IPS DF 4.7 (cell line): ENCODE data around the gene FCGBP.
"Not testable (repeated sequence)": the region's sequence is repeated elsewhere in the genome, so short reads cannot be mapped to it uniquely, and the experiment has no call there.

Source experiments
- DNase-seq: peaks from one replicate; pipeline ENCODE4 v3.0.0-alpha.2; 2013; ENCODE audit warnings: low spot score; ENCODE audit errors: extremely low read depth

The FCGBP gene

DNA sequence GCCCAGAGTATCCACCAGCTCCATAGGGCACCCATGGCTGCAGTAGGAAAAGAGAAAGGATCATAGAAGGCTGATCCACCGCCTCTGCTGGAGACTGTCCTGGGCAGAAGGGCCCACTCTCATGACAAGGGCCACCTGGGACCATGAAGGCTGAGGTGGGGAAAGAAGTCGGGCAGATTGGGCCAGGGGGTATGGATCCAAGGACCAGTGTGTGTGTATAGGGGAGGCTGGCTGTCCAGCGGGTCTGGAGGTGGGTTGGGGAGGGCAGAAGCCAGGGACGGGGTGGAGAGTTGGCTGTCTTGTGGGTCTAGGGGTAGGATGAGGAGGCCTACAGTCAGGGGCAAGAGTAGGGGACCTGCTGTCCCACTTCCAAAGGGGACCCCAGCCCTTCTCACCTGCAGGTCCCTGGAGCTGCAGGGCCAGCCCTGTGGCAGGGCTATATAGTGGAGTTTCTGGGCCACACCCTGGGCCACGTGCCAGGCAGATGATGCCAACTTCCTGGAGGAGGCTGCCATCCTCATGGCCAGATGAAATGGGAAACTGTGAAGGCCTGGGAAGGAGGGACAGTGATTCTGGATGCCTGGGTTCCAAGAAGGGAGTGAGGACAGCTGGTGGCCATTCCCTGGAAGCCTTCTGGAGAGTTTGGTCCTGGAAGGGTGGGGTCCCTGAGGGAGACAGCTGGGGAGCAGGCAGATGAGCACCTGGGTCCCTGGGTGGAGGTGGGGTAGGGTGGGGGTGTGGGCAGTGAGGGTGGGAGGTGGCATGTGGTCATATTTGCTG is at the start of gene FCGBP:
Gene FCGBP, minus strand, starts transcription at position 51 of the 780 bp plus-strand sequence.
- DNase-seq: no peak

DNA sequence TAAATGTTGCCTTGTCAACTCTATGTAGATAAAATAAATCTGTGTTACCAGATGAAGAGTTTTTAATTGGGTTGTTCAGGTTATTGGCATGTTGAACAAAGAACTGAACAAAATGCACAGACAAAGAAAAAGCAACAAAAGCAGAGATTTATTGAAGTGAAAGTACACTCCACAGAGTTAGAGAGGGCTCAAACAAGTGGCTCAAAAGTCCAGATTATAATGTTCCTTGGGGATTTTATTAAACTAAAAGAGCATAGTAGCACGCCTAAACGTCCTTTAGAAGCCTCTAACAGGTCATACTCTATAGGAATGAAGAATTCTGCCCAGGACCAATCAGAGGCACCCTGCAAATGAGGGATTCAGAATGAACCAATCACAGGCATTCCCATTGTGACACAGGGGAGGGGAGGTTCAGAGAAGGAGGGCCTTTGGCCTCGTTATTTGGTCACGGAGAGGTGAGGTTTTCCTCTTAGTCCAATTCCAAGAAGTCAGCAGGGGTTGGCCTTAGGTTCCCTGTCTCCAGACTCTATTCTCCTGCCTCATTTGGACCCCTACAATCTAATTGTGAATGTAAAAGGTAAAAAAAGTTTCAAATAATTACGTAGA is 49.4 kb upstream of the FCGBP start:
- DNase-seq: no peak

DNA sequence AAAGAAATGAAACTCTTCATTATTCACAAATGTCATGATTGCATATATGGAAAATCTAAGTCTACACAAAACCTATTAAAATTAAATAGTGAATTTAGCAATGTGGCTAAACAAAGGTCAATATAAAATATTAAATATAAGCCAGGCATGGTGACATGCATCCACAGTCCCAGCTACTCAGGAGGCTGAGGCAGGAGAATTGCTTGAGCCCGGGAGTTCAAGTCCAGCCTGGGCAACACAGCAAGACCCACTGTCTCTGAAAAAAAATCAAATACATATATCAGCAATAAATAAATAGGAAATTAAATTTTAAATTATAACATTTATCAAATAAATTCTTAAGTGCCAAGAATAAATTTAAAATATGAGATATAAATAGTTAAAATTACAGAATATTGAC is 48.4 kb upstream of the FCGBP start:
- no peak for DNase-seq

DNA sequence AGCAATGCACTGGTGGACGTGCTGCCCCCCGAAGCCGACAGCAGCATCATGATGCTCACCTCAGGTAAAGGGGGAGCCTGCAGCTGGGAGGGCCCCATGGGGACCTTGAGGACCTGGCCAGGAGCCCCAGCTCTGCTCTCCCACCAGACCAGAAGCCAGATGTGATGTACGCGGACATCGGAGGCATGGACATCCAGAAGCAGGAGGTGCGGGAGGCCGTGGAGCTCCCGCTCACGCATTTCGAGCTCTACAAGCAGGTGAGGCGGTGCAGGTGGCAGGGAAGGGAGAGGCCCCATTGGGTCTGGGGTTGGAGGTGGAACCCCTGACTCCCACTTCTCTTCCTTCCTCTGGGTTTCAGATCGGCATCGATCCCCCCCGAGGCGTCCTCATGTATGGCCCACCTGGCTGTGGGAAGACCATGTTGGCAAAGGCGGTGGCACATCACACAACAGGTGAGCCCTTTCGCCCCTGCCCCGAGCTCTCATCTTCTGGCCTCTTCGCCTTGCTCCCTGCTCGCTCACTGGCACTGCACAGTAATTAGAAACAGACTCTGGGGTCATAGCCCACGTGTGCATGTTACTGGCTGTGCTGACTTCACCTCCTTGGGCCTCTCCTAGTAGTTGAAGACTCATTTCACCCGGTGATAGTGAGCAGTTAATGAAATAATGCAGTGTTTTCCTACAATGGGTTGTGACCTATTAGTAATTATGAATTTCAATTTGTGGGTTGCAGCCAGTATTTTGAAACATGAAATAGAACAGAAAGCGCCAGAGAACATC is 40.1 kb upstream of the FCGBP start:
- no peak for DNase-seq

DNA sequence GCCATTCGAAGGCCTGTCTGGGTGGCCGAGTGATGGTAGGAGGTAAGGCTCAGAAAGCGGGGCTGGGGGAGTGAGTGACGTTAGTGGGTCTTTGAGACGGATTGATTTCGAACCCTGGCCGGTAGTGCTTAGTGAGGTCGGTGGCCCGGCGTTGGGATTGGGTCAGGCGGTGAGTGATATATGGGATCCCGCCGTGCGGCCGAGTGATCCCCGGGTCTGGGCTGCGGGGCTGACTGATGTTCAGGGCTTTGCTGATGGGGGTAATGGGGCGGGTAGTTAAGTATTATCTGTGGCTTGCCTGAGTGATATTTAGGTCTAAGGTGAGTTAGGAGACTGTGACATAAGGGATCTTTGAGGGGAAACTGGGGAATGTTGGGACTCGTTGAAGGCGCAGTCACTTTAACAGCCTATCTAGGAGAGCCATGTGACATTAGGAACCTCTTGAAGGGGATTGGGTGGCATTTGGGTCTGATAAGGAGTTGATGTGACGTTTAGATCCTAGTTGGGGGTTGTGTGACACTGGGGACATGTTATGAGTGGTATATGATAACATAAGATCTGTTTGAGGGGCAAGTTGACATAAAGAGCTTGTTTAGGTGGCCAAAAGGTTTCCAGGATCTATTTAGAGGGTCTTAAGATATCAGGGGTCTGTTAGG is 37.1 kb upstream of the FCGBP start:
- no peak for DNase-seq

DNA sequence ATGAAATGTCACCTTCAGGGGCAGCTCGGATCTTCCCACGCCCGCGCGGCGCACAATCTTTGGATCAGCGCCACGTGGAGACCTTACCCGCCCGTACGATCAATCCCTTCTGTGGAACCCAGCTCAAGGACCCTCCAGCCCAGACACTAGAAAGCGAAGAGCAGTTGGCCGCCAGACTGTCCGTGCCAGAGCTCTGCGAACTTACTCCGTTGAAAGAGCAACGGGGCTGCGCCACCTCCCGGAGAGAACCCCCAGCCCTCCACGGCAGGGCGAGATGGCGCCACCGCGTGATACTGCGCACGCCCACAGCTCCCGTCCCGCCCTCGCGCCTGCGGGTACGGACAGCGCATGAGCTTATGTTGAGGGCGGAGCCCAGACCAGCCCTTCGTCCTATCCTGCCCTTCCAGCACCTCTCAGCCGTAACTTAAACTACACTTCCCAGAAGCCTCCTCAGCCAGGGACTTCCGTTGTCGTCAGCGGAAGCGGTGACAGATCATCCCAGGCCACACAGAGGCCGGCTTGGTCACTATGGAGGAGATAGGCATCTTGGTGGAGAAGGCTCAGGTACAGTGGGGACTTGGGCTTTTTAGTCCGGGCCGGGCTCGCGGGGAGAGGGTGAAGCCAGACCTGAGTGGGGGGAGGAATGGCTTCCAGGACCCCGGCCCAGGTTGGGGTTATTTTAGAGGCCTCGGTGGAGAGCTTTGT is 36.4 kb upstream of the FCGBP start, which contains the start of gene PSMC4:
Gene PSMC4, plus strand, starts transcription at position 491 of the 705 bp plus-strand sequence. Its CDS starts 38 bp downstream, at position 529.
- peak; percentile 97 for DNase-seq

DNA sequence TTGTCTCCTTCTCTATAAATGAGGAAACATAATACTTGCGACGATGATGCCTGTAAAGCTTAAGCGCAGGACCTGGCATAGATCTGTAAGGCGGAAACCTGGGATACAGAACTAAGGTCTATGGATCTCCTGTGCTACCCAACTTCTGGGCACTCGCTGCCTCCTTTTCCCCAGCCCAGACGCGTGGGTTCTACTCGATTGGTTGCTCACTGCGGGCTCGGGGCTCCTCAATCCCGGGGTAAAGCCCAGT is 35.9 kb upstream of the FCGBP start:
- DNase-seq: no peak

DNA sequence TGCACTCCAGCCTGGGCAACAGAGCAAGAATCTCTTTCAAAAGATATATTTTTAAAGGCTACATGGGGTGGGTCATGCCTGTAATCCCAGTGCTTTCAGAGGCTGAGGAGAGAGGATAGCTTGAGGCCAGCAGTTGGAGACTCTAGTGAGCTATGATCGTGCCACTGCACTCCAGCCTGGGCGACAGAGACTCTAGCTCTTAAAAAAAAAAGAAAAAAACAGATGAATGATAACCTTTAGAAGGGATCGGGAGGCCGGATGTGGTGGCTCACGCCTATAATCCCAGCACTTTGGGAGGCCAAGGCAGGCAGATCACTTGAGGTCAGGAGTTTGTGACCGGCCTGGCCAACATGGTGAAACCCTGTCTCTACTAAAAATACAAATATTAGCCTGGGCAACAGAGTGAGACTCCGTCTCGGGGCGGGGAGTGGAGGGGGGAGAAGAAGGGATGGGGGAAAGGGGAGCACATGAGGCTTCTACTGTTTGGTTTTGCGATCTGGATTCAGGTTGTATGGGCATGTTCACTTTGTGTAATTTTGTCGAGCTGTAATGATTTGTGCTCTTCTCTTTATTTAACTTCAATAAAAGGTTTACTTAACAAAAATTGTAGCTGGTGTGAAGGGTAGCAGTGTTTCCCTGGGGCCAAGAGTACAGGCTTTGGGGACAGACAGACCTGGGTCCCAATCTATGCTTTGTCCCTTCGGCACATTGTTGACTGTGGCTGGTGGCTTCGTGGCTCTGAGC is 35.4 kb upstream of the FCGBP start:
- DNase-seq: no peak

DNA sequence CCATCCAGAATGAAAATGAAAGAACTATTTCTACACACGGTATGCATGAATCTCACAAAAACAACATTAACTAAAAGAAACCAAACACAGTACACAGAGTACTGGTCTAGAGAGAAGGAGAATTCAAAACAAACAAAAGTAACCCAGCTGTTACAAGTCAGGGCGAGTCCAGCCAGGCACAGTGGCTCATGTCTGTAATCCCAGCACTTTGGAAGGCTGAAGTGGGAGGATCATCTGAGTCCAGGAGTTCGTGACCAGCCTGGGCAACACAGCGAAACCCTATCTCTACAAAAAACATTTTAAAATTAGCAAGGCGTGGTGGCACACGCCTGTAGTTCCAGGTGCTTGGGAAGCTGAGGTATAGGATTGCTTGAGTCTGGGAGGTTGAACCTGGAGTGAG is 34.8 kb upstream of the FCGBP start:
- DNase-seq: no peak

DNA sequence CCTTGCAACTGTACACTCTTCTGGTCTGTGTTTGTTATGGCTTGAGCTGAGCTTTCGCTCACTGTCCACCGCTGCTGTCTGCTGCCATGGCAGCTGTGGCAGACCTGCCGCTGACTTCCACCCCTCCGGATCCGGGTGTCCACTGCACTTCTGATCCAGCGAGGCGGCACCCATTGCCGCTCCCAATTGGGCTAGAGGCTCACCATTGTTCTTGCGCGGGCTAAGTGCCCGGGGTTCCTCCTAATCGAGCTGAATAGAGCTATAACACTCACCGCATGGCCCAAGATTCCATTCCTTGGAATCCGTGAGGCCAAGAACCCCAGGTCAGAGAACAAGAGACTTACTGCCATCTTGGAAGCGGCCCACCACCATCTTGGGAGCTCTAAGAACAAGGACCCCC is 34.4 kb upstream of the FCGBP start:
- DNase-seq: no peak

DNA sequence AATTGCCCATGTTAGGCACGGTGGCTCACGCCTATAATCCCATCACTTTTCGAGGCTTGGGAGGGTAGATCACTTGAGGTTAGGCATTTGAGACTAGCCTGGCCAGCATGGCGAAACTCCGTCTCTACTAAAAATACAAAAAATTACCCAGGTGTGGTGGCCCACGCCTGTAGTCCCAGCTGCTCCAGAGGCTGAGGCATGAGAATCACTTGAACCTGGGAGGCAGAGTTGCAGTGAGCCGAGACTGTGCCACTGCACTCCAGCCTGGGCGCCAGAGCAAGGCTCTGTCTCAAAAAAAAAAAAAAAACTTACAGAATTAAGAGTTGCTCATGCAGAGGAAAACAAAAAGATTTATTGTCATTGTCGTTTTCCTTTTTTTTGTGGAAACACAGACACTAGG is 33.1 kb upstream of the FCGBP start:
- no peak for DNase-seq

DNA sequence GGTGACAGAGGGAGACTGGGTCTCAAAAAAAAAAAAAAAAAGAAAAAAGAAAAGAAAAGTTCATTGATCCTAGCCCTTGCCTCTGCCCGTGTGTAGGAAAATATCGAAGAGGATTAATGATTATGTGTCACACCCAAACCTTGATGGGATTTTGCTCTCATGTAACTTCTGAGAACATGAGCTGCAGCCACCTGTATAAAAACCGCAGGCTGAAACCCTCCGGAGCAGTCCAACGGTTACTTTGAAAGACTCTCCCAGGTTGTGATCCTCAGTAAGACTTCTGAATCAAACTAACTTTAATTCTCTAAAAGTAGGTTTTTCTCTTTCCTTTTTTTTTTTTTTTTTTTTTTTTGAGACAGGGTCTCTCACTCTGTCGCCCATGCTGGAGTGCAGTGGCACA is 32.2 kb upstream of the FCGBP start:
- DNase-seq: no peak

DNA sequence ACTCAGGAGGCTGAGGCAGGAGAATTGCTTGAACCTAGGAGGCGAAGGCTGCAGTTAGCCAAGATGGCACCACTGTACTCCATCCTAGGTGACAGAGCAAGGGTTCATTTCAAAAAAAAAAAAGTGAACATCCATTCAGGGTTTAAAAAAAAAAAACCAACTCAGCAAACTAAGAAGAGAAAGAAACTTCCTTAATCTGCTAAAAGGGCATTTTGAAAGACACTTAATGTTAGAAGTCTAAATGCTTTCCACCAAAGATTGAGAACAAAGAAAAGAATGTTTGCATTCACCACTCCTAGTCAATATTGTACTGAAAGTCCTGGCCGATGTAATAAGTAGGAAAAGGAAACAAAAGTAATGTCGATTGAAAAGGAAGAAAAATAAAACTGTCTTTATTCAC is 29.5 kb upstream of the FCGBP start:
- no peak for DNase-seq

DNA sequence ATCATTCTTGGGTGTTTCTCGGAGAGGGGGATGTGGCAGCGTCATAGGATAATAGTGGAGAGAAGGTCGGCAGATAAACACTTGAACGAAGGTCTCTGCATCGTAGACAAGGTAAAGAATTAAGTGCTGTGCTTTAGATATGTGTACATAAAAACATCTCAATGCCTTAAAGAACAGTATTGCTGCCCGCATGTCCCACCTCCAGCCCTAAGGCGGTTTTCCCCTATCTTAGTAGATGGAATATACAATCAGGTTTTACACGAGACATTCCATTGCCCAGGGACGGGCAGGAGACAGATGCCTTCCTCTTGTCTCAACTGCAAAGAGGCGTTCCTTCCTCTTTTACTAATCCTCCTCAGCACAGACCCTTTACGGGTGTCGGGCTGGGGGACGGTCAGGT is 25.0 kb upstream of the FCGBP start:
- DNase-seq: not testable (repeated sequence)

DNA sequence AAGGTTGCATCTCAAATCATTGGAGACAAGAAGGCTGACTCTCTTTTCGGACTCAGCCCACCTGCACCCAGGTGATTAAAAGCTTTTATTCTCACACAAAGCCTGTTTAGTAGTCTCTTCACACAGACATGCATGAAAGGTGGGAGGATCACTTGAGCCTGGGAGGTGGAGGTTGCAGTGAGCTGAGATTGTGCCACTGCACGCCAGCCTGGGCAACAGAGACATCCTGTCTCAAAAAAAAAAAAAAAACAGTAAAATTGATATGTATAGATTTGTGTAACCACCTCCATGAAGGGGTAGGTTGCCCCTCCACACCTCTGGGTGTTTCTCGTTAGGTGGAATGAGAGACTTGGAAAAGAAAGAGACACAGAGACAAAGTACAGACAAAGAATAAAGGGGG is 24.5 kb upstream of the FCGBP start:
- not testable (repeated sequence) for DNase-seq

DNA sequence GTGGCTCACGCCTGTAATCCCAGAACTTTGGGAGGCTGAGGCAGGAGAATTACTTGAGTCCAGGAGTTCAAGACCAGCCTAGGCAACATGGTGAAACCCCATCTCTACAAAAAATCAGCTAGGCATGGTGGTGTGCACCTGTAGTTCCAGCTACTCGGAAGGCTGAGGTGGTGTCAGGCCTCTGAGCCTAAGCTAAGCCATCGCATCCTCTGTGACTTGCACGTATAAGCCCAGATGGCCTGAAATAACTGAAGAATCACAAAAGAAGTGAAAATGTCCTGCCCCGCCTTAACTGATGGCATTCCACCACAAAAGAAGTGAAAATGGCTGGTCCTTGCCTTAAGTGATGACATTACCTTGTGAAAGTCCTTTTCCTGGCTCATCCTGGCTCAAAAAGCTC is 23.5 kb upstream of the FCGBP start:
- DNase-seq: not testable (repeated sequence)

DNA sequence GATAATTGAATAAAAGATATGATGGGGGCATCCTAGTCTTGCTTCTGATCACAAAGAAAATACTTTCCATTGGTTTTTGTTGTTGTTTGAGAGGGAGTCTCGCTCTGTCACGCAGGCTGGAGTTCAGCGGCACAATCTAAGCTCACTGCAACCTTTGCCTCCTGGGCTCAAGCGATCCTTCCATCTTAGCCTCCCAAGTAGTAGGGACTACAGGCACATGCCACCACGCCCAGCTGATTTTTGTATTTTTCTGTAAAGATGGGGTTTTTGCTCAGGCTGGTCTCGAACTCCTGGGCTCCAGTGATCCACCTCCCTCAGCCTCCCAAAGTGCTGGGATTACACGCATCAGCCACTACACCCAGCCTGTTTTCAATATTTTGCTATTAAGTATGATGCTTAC is 19.5 kb upstream of the FCGBP start:
- DNase-seq: no peak

DNA sequence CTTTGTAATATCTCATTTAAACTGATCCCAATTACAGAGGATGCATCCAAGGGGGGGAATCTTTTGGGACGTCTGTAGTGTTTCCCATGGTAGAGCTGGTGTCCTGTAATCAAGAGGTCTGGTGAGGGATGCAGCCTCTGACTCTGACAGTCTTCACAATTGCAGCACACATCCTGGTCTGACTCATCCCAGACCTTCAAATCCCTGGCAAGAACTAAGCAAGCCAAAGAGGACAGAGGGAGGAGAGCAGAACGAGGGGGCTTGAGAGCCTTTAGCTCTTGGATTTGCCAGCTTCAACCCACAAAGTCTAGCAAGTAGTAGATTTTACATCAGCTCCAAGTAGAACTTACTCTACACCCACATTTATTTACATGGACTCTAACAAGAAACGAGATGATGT is 17.3 kb upstream of the FCGBP start:
- no peak for DNase-seq

DNA sequence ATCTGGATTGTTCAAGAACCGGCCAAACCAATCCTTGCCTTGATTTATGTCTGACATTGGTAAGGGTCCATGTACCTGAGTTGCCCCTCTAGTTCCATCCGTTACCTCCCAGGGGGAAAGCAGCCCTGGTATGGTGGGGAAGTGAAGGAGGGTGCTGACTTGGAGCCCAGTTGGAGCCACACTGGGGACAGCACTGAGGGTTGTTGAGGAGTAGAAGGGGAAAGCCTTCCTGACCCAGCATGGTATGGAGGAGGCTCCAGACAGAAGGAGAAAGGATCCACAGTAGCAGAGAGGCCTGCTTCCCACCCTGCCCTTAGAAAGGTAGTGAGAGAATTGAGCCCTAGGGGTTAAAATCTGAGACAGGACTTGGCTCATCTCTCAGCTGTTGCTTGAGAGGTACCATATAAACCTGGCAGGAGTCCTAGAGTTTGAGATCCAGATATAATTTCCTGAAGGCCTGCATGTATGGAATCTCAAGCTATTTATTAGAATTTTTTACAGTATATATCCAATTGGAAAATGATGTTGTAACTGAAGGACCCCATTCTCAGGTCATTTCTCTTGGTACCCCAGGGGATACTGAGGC is 16.7 kb upstream of the FCGBP start:
- DNase-seq: no peak

DNA sequence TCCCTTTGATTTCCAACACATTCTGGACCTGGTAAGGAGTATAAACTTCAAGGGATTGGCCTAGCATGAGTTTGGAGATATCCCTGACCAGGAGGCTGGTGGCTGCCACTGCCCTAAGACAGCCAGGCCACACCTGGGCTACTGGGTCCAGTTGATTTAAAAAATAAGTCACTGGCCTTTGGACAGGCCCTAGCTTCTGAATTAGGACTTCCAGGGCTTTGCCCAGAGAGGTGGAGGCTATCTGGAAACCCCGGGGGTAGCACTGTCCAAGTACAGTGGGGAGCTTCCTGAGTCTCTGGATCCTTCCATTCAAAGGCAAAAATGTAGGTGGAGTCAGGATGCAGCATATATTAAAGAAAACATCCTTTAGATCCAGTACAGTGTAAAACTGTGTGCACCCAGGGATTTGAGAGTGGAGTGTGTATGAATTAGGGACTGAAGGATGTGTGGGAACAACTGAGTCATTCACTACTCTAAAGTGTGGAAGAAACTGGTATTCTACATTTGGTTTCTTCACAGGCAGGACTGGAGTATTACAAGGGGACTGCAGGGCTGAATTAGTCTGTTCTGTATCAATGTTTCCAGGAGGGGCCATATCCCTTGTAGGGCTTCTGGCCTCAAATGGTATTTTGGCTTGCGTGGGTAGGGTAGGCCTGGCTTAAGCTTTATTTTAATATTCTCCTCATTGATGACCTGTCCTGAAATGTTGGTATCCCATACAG is 14.8 kb upstream of the FCGBP start:
- DNase-seq: no peak
